GM10266 (cell line): ENCODE data around the gene SERPINA5.

Experiments used
- DNase-seq: peaks from one replicate; pipeline ENCODE4 v3.0.0; 2012; ENCODE audit errors: extremely low spot score
- CTCF ChIP-seq: IDR thresholded peaks from 2 replicates; pipeline ENCODE4 v1.5.1; 2012; ENCODE audit warnings: mild to moderate bottlenecking, low read depth; ENCODE audit not compliant: control insufficient read depth, insufficient read depth; ENCODE audit errors: missing control alignments

SERPINA5 gene

GRCh38 chr14:94555991-94556390, 25.2 kb upstream of the SERPINA5 start:
- no peak for DNase-seq
- no peak for TF ChIP-seq CTCF

GRCh38 chr14:94557327-94557726, 23.9 kb upstream of the SERPINA5 start:
- no peak for DNase-seq
- TF ChIP-seq CTCF = no peak

- DNase-seq = no peak
- no peak for TF ChIP-seq CTCF
Observed at GRCh38 chr14:94558842-94559241, 22.4 kb upstream of the SERPINA5 start.

- no peak for DNase-seq
- TF ChIP-seq CTCF = no peak
Observed at GRCh38 chr14:94559638-94560290, 21.5 kb upstream of the SERPINA5 start.

GRCh38 chr14:94560291-94560665, 20.9 kb upstream of the SERPINA5 start:
- no peak for TF ChIP-seq CTCF
- DNase-seq = no peak

GRCh38 chr14:94560751-94561655, 20.2 kb upstream of the SERPINA5 start, which contains the start of gene SERPINA4:
SERPINA4 (plus strand) TSS chr14:94561442; CDS start chr14:94563483, 2,041 bp downstream.
- DNase-seq = no peak
- TF ChIP-seq CTCF = no peak

GRCh38 chr14:94561656-94562010, 19.6 kb upstream of the SERPINA5 start:
- DNase-seq = no peak
- no peak for TF ChIP-seq CTCF
